HG03571 (cell line): ENCODE data around the gene GALNS.
"Not testable (repeated sequence)": the region's sequence is repeated elsewhere in the genome, so short reads cannot be mapped to it uniquely, and the experiment has no call there.

Source experiments
- ATAC-seq: cut with Tn5 transposase; IDR thresholded peaks from one replicate; pipeline ENCODE4 v1.9.1; 2021; ENCODE audit not compliant: unreplicated experiment

GALNS gene

DNA sequence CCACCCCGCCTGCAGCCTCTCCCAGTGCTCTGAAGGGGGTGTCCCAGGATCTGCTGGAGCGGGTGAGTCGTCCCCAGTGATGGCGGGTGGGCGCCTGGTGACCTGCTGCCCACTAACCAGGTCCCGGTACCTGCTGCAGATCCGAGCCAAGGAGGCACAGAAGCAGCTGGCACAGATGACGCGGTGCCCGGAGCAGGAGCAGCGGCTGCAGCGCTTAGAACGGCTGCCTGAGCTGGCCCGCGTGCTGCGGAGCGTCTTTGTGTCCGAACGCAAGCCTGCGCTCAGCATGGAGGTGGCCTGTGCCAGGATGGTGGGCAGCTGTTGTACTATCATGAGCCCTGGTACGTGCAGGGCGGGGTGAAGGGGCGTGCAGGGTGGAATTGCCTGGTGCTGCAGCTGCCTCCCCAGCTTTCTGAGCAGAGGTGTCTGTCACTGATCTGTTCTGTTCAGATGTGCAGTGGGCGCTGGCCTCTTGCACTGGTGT lies 49.6 kb downstream of the GALNS start:
- no peak for ATAC-seq

DNA sequence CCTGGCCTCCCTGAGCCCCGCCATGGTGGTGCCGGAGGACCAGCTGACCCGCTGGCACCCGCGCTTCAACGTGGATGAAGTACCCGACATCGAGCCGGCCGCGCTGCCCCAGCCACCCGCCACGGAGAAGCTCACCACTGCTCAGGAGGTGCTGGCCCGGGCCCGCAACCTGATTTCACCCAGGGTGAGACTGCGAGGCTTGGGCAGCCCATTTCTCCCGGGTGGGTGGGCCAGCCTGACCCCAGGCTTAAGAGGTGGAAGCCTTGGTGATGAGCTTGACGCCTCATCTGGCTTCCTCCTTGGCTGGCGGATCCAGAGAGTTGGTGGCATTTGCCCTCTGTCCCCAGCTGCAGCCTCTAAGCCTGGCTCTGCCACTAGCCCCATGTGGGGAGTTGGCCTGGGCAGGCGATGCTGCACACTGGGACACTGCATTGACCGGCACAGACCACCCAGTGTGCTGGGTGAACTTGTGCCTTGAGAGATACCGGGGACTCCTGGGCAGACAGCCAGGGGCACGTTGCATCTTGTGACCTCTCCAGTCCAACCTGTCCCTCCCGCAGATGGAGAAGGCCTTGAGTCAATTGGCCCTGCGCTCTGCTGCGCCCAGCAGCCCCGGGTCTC lies 50.1 kb downstream of the GALNS start:
- no peak for ATAC-seq

DNA sequence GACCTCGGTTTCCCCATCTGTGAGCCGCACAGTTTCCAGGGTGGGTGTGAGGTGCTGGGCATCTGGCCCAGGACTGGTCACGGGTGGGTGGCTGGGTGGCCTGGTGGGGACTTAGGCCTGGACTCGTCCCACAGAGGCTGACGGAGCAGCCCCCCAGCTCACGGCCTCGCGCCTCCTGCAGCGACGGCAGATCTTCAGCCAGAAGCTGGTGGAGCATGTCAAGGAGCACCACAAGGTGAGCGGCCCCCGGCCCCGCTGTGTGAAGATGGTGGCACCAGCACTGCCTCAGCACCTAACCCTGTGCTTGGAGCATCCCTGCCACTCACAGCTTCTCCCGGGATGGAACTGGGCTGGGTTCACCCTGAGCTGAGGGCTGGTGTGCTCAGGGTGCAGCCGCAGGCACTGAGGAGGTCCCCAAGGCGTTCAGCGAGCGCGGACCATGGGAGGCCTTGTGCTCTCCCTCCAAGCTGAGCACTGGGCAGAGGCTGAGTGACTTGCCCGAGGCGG lies 50.8 kb downstream of the GALNS start:
- no peak for ATAC-seq

DNA sequence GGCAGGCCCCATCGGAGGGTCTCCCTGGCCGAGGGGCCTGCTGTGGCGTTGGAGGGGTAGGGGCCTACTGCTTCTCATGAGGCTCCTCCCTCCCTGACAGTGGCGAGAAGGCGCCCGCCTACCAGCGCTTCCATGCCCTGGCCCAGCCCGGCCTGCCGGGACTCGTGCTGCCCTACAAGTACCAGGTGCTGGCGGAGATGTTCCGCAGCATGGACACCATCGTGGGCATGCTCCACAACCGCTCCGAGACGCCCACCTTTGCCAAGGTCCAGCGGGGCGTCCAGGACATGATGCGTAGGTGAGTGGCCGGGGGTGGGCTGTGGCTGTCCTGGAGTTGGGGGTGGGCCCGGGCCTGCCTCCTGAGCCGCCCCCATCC lies 51.4 kb downstream of the GALNS start:
- ATAC-seq: no peak

DNA sequence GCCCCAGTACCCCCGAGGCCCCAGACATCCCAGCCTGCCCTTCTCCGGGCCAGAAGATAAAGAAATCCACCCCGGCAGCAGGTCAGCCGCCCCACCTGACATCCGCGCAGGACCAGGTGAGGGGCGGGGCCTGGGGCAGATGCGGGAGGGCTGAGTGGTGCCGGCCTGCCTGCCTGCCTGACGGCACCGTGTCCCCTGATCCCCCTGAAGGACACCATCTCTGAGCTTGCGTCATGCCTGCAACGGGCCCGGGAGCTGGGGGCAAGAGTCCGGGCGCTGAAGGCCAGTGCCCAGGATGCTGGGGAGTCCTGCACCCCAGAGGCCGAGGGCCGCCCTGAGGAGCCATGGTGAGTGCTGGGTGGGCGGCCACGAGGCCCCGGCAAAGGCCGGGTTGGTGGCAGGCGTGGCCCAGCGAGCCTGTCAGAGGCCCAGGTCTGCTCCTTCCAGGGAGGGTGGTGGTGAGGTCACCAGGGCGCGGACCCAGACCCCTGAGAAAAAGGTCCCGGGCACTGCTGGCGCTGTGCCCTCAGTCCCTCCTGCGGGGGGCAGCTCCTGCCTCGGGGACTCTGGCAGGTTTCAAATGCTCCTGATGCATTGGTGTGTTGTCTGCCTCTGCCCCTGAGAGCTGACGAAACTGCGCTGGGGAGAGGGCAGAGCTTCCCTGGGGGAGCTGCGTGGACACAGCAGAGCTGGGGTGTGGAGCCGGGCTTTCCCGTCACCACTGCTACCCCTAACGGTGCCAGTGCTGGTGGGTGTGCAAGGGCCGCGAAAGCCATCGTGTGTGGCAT lies 52.0 kb downstream of the GALNS start:
- no peak for ATAC-seq

DNA sequence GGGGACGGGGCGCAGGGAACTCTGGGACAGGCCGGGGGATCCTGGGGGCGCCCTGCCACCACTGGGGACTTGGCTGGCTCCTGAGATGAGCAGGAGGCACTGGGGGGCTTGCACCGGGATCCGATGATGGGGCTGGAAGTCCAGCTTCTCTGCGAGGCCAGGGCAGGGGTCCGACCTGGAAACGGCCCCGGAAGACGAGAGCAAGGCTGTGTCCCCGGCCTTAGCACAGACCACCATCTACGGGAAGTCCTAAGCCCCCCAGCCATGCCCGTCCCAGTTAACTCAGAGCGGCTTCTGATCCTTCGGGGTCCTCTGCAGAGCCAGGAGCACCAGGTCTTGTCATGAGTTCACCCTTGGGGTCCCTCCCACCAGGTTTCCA lies 52.6 kb downstream of the GALNS start:
- no peak for ATAC-seq

DNA sequence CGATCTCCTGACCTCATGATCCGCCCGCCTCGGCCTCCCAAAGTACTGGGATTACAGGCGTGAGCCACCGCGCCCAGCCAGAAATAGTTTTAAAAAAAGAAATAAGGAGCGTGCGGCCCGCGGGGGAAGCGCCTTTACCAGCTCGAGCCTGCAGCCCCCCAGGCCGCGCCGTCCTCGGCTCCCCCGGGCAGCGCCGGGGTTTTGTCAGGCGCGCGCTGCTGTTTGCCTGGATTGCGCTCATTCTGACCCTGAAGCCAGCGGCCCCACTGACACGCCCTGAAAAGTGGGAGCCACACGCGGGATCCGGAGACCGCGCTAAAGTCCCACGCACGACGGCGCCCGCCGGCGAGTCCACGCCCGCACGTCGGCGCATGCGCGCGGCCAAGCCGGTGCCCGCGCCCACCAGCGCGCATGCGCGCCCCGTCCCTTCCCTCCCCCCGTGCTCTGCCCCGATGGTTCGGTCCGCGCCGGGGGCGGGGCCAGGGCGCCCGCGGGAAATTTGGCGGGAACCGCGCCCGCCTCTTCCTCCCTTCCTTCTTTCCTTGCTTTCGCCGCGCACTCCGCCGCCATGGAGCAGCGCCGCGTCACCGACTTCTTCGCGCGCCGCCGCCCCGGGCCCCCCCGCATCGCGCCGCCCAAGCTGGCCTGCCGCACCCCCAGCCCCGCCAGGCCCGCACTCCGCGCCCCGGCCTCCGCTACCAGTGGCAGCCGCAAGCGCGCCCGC lies 53.3 kb downstream of the GALNS start, which contains the start of gene CDT1:
TSS of gene CDT1 (plus strand) at position 526 of the 724 bp plus-strand sequence. CDS start at position 569, 43 bp downstream.
- ATAC-seq: no peak

DNA sequence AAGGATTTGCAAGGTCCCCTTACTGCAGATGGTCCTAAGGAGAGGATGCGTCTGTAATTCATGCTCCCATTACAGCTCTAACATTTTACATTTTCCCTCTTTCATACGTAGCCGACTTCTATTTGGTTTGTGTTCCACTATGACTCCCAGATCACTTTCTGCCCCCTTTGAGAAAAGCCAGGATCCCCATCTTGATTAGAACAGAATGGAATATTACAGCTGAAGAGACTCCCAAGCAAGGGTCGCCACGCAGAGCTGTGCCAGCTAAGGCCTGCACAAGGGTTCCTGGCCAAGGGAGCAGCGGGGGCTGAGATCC lies 56.5 kb downstream of the GALNS start:
- no peak for ATAC-seq

DNA sequence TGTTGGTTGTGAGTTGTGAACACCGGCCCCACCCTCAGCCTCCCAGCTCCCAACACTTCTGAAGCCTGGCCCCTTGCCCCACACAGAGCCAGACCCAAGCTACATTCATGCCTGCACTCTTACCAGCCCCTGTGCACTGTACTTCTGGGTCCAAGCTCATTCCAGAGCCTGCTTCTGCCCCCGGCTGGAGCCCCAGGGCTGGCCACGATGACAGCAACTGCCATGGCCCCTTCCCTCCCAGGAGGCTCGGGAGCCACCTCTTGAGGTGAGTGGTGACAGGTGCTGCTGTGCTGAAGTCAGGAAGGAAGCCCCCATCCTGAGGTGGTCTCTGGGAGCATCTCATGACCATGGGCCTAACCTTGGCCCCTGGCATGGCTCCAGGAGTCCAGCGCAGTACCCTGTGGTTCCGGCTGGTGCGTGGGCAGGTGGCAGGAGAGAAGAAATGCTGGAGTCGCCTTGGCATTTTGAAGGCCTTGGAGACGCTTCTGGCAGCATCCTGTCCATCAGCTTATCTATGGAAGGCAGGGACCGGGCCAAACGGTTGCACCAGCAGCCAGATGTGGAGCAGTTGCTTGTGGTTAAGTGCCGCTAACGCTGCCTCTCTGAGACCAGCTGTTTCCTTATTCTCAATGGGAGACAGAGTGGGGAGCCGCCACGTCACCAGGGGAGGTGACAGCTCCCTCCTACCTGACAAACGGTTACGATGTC lies 57.0 kb downstream of the GALNS start:
- ATAC-seq: no peak

DNA sequence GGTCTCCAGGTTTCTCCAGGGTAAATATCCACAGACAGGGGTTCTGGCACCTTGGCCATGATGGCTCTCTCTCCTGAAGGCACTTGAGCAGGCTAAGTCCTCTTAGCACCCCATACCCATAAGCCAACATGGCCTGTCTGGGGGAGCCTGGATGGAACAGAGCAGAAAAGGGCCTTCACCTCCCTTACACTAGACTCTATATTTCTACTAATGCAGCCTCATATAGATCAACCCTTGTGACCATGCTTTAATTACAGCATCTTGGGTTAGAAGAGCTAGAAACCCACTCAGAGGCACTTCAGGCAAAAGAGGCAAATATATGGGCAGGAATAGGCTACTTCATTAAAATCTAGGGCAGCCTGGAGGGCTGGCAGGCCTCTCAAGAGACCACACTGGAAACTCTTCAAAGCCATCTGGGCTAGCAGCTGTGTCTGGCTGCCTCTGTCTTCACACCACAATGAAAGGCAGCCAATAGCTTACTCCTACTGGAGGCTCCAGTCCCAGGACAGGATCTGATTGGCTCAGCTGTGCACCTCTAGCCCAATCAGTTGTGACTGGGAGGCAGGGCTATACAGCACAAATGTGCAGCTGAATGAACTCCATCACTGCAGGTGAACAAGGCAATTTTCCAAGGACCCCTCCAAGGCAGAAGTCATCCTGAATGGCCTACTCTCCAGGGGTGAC lies 57.8 kb downstream of the GALNS start:
- no peak for ATAC-seq

DNA sequence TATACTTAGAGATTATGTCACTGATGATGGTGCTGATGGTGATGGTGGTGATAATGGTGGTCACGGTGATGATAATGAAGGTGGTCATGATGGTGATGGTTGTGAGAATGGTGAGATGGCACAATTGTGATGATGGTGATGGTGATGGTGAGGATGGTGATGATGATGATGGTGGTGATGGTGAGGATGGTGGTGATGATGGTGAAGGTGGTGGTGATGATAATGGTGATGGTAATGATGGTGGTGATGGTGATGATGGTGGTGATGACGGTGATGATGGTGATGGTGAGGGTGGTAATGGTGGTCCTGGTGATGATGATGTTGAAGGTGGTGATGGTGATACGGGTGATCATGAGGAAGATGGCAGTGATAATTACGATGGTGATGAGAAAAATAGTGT lies 58.7 kb downstream of the GALNS start:
- ATAC-seq: no peak

DNA sequence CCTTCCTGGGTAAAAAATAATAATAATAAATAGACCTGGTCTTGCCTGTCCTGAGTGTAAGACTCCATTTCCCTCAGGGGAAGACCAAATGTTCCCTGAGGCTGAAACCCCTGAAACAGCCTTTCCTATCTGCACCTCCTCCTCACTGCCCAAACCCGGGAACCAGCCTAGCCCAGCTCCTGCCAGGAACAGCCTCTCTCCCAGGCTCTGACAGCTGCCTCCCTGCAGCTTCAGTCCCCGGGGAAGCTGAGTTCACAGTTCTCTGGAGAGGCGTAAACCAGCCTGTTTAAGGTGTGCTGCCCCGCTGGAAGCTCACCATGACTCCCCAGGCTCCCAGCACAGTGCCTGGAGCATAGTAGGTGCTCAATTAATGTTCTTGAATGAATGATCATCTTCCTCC lies 60.5 kb downstream of the GALNS start:
- no peak for ATAC-seq

DNA sequence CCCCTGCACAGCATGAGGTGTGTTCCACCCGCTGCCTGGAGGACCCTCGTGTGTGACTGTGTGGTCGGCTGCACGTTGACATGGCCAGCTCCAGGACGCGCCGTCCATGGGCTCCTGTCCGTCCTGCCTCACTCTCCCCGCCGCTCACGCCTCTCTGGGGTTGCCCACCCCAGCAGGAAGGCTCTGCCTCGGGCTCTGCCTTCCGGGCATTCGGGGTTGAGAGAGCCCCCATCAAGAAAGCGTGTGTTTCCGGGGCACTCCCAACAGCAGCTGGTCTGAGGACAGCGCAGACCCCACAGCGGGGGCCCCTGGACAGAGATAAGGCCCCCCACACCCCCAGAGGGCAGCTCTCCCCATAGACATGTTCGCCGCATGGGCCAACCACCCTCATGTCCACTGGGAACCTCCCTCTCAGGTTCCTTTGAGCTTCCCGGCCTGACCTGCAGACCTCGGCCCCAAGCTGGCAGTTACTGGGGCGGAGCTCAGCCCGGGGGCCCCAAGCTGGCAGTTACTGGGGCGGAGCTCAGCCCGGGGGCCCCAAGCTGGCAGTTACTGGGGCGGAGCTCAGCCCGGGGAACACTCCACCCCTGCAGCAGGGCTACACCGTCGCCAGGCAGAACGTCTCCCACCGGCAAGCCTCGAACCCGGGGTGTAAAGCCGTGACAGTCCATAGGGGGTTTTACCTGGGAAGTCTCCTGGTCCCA lies 63.3 kb downstream of the GALNS start:
- ATAC-seq: no peak

DNA sequence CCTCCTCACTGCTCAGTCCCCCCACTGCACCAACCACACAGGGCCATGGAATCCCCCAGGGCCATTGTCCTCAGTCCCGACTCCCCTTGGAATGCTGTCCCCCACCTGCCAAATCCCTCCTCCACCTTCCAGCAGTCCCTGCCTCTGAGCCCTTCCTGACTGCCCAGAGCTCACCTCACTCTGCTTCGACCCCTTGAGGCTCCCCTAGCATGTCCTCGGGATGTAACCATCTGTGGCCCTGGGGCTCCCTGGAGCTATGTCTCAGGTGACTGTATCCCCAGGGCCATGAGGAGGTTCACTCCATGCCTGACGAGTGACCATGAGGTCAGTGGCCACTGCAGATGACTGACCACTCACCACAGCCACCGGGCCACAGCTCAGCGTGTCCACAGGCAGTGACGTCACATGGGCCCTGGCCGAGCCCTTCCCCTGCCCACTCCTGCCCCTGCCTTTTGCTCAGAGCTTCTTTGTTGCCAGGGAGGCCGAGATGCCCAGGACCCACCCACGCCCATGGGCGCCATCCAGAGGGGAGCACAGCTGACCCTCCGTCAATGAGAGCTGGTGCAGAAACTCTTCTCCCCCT lies 64.0 kb downstream of the GALNS start:
- no peak for ATAC-seq

DNA sequence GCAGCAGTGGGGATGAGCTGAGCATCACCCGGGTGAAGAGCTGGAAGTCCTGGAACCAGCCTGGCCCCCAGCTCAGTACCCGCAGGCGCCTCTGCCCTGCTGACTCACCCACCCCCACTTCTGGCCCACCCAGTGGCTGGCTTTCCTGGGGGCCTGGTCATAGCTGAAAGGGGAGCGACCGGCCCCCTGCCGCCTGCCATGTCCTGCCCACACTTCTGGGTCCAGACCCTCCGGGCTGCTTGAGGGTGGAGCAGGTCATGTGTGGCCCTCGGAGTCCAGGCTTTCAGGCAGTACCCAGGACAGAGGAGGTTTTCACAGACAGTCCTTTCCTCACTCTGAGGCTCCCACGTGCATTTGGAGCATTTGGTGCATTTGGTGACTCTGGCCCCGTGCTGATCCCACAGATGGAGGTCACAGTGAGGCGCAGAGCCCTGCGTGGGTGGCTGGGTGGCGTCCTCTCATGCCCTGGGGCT lies 64.6 kb downstream of the GALNS start:
- ATAC-seq: no peak

DNA sequence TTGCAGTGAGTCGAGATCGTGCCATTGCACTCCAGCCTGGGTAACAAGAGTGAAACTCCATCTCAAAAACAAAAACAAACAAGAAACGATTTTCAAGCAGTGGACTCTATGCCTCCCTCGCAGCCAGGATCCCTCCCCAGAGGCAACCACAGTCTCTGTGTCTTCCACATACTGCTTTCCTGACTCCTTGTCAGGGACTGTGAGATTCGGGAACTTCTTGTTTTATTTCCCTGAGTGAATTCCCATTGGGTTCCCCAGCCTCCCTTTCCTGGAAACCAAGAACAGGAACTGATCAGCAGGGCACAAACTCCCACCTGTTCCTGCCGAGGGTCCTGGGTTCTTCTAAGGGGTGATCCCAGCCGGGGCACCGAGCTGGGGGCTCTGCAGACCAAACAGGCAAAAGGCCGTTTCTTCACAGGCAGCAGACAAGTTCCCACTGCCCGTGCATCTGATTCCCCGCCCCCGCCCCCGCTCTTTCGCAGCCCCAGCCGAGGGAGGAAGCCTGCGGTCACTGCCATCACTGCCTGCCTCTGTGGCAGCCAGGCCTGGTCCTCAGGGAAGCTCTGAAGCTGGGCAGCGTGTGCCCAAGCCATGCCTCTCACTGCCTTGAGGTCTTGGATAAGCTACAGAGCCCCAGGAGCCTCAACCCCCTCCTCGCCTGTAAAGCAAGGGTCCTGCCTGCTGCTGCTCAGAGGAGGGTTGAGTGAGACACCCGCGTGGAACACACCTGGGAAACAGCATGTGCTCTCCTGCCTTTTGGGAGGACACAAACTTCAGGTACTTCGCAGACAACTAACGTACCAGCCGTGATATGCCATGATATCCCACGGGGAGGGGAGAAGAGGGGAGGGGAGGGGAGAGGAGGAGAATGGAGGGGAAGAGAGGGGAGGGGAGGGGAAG lies 66.2 kb downstream of the GALNS start:
- no peak for ATAC-seq

DNA sequence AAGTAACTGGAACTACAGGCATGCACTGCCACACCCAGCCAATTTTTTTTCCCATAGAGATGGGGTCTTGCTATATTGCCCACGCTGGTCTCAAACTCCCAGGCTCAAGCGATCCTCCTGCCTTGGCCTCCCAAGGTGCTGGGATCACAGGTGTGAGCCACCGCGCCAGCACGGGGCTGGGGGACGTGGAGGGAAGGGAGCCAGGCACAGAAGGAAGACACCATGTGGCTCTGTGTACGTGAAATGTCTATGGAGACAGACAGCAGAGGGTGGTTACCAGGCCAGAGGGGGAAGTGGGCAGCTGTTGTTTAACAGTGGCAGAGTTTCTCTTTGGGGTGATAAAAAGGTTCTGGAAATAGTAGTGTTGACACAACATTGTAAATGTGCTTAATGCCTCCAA lies 67.2 kb downstream of the GALNS start:
- ATAC-seq: no peak

DNA sequence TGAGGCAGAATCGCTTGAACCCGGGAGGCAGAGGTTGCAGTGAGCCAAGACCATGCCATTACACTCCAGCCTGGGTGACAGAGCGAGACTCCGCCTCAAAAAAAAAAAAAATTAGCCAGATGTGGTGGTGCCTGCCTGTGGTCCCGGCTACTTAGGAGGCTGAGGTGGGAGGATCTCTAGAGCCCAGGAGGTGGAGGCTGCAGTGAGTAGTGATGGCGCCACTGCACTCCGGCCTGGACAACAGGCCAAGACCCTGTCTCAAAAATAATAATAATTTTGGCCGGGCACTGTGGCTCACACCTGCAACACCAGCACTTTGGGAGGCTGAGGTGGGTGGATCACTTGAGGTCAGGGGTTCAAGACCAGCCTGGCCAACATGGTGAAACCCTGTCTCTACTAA lies 68.0 kb downstream of the GALNS start:
- not testable (repeated sequence) for ATAC-seq
